GM18870 (cell line): Measurements from ENCODE around the gene AIG1.

ENCODE experiments used
- ATAC-seq: cut with Tn5 transposase; IDR thresholded peaks from one replicate; pipeline ENCODE4 v1.9.1; 2021; ENCODE audit warnings: moderate library complexity; ENCODE audit not compliant: unreplicated experiment

Gene AIG1

DNA sequence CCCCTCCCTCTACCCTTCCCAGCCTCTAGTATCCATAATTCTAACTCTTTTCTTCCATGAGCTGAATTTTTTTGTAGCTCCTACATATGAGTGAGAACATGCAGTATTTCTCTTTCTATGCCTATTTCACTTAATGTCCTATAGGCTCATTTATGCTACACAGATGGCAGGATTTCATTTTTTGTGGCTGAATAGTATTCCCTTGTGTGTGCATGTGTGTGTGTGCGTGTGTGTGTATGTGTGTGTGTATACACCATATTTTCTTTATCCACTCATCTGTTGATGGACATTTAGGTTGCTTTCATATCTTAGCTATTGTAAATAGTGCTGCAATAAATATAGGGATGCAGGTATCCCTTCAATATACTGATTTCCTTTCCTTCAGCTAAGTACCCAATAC, 288.8 kb downstream of the AIG1 start:
- ATAC-seq = no peak

DNA sequence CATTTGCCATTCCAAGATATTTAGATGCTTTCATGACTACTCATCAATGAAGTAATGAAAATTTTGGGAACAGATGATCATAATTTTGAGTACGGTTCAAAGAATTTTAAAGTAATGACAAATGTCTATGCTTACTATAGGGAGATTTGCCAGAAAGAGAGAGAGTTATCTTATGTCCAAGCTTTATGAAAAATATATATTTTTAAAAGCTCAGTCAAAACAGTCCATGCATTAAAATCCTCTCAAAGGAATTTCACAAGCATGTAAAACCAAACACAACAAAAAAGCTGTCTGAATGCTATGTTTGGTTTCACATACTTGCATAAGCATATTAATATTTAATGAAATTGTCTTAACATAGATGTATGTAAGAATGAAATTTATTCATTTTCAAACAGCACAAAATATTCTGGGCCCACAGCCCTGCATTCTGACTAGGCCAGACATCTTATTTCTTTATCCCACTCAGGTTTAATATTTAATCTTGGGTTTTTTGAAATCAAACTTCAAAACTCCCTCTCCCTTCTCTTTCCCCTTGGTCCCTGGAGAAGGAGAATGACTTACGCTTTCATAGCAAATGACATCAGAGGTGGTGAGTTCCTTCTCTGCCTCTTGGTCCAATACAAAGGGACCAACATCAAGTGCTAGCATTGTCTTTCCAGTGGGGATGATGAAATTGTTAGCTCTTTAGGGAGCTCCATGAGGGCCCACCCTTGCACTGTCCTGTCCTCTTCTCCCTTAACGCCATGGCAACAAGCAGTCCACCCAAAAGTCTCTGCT, 295.6 kb downstream of the AIG1 start:
- ATAC-seq = no peak

DNA sequence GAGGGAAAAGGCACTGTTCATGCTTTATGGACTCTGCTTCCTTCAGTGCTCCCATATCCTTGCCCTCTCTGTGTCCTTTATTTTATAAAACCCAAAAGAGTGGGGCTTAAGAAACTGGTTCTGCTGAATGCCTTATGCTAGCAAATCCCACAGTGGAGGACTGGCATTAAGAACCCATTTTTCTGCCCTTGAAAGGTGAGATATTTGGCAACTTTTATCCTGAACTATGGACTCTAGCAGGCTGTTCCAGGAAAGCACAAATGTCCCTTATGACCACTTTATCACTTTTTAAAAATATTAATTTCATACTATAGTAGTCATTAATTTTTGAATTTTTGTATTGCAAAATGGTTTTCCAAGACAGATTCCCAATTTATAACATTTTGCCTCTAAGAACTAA, 296.5 kb downstream of the AIG1 start:
- no peak for ATAC-seq

DNA sequence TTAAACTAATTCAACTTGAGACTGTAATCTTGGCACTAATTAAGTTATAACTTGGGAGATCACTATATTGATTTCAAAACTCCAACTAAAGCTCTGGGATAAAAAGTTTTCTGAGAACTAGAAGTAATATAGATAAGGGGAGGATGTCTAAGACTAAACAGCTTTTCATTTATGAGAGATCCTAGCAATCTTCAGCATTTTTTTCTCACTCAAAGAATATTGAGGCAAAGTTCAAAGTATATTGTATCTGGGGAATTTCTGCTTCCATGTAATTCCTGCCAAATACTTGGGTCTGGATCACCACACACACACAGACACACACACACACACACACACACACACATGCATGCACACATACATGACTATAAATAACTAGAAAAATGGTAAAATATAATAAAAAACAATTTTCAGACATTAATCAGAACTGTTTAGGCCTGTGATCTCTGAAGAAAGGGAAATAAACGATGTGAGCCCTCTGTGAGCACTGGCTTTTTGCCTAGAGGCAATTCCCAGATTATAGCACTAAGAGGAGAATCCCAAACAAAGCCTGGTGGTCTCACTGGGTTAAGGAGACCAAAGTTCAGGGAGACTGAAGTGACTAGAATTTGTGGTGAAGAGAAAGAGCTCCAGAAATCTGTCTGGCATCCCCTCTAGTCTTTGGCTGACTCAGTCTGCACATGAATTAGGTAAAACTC, 297.0 kb downstream of the AIG1 start:
- ATAC-seq = no peak

DNA sequence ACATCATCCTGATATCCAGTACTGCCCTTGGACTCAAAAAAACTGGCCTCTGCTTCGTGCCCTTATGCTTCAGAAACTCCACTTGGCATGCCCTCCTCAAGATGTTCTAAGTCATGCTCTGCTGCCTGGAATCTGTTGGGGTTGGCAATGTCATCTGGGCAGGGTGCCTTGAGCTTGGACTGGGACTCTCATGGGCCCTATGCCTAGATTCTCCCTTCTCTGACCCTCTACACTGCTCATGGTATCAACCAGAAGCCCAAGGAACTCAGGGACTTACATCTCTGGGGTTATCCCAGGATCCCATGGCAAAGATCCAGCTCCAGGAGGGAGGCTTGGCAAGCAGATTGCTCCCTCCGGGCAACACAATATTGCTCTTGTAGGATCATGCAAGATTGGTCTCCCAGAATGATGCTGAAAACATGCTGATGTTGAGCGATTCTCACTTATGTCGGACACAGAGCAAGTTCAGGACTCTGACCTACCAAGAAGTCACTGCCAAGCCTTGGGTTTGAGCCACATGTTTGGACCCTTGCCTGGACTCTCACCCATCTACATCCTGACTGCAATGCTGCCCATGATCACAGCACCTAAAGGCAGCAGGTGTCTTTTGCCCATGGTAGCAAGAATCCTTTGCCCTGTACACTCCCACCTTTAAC, 301.0 kb downstream of the AIG1 start:
- no peak for ATAC-seq

DNA sequence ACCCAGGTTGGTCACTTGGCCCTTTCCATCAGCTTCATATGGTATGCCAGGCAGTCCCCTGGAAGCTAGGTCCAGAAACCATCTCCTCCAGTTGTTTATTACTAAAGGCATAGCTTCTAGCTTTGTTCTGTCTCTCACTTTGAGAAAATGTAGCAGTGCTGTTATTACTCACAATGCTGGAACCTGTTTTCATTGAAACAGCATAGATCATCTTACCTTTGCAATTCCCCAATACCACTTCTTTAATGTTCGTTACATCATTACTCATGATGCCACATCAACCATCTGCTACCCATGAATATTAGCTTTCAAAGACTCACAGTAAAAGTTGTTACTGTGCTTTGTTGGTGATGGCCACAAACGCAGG, 301.5 kb downstream of the AIG1 start:
- ATAC-seq = no peak

DNA sequence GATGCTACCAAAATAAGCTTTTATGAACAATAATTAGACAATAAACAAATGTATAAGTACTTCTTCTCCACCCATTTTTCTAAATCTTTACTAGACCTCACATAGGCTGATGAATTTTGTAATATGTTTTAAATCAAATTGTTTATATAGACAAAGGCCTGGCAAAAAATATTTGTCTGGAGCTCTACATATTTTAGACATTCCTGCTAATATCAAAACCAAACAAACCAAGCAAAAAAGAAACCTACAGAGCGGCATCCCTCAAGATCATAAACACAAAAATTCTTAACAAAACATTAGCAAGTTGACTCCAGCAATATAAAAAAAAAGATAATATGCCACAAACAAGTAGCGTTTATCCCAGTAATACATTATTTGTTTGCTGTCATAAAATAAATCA, 302.6 kb downstream of the AIG1 start:
- ATAC-seq = no peak

DNA sequence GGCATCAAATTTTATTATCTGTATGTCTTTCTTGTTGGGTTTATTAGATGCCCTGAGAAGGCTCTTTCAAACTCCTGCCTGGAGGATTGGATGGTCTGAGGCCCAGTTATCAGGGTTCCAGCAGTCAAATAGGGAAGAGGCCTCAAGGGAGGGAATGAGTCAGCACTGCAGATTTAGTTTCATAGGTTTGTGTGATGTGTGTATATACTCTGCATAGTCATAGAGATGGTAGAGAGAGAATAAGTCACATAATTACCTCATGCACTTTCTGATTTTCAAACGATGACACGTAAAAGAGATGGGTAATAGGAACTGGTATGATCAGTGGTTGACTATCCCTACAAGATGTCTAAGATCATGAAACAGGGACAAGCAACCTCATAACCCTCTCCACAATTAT, 307.7 kb downstream of the AIG1 start:
- ATAC-seq = peak; percentile 100

DNA sequence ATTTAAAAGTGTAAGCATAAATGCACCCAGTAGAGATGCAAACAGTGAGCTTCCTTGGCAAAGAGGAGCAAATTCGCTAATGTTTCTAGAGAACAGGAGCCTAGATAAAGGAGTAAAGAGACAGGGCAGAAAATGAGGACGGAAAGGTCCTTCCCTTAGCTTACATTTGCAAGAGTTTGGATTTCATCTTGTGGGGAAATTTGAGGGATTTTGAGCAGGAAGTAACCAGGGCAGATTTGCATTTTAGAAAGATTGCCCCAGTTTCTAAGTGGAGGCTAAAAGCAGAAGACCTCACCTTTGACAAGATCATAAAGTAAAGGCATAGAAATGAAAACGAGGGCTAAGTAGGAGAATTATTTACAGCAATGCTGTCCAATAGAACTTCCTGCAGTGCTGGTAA, 309.3 kb downstream of the AIG1 start:
- ATAC-seq = no peak

DNA sequence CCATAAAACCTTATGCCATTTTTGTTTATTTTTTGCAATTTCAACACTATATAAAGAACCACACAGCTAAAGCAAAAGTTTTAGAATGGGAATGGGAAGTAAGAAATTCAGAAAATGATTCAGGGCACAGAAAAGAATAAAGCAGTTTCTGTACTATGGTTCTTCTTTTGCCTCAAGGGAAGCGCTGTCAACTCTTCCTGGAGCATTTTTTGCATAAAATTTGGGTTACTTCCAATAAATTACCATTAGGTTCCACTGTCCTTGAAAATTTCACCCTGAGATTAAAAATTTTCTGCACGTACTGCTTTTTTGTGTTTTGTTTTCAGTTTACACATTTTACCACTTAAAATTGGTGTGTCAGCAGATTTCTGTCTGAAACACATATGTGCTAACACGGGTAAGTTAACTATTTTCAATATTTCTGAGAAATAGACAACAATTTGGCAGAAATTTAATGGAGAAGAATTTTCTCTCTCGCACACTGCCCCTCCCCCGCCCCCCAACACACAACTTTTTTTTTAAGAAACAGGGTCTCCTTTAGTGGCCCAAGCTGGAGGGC, 310.2 kb downstream of the AIG1 start:
- no peak for ATAC-seq

DNA sequence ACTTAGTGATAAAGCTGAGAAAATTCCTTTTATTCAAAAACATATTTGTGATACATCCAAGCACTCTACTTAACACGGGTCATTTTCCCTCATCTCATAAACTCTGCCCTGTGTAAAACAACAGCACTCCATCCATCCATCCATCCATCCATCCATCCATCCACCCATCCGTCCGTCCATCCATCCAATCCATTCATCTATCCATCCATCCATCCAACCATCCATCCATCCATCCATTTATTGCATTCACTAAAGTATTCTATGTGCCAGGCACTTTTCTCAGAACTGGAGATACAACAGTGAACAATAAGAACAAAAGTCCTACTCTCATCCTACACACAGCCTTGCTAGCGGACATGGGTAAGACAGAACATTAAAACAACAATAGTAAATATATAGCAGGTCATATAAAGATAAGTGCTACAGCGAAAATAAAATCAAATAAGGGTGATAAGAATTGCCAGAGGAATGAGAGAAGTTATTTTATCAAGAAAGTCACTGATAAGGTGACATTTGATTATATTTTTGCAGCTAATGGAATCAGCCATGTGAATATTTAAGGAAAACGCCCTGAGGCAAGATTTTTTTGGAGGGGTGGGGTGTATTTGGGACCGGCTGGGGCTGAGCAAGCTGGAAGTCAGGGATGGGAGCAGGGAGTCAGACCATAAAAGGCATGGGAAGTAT, 311.7 kb downstream of the AIG1 start:
- ATAC-seq = no peak

DNA sequence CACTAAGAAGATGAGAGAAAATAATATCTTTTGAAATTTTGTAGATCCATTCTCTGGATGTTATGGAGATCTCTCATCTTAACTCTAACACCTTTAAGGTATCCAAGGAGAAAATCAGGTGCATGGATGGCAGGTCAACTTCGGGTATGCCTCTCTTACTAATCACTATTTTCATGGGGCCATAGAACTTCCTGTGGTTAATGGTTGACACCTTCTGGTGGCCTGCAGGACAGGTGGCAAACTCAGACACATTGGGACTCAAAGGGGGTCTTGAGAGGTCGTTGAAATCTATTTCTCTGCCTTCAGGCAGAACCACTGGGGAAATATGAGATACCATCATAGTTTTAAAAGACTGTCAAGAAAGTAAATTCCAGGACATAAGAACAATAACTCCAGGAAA, 313.3 kb downstream of the AIG1 start:
- ATAC-seq = no peak

DNA sequence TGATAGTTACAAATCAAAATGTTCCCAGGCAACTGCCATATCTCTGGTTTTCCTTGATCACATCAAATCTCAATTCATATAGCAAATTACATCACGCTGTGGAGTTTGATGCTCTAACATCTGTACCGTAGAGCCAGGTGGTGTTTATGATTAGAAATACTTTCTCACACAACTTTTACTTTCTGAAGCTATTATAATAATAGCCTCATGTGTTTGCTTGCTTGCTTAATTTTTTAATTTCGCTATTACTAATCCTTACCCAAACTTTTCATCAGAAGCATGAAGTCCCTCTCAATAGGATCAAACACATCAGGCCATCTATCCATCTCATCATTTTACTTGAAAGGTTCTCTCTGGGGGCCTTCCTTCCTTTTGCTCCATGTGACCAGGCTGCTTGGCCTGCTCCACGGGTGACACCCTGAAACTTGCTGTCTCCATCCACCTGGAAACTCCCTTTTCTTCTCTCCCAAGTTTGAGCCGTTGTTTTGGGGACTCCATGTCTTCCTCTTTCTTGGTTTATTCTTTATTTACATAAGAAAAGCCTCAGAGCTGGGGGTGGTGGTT, 314.4 kb downstream of the AIG1 start:
- ATAC-seq = no peak

DNA sequence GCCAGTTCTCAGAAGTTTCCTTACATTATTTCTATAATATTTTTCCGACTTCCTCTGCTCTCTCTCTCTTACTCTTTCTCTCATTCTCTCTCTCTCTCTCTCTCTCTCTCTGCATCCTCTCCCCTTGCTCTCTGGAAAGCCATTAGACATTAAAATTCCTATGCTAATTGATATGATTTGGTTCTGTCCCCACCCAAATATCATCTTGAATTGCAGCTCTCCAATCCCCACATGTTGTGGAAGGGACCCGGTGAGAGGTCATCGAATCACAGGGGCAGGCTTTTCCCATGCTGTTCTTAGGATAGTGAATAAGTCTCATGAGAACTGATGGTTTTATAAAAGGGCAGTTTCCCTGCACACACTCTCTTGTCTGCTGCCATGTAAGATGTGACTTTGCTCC, 315.7 kb downstream of the AIG1 start:
- no peak for ATAC-seq

DNA sequence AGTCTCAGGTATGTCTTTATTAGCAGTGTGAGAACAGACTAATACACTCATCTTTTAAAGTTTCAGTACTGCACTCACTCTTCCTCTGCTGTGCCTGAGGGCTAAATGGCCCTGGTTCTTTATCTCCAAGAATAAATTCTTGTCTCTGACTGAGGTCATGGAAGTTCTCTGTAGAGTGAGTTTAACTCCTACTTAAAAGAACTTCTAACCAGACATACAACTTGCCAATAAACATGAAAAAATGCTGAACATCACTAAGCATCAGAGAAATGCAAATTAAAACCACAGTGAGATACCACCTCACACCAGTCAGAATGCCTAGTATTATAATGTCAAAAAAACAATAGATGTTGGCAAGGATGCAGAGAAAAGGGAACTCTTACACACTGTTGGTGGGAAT, 316.2 kb downstream of the AIG1 start:
- ATAC-seq = no peak

DNA sequence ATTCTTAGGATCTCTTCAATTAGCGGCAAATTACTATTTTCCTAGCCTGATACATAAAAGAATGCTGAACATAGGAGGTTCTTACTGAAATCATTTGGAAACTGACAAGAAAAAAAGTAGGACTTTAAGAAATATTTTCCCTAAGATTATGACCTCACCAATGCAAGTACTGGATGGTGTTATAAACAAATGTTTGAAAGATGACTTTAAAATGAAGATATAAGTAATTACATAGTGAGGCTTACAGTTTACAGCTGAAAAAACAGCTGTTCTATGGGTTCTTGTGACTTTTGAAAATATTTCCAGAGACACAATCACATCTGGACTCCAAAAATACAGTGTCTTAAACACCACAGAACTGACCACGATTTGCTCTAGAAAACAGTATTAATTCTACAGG, 324.9 kb downstream of the AIG1 start:
- ATAC-seq = no peak

DNA sequence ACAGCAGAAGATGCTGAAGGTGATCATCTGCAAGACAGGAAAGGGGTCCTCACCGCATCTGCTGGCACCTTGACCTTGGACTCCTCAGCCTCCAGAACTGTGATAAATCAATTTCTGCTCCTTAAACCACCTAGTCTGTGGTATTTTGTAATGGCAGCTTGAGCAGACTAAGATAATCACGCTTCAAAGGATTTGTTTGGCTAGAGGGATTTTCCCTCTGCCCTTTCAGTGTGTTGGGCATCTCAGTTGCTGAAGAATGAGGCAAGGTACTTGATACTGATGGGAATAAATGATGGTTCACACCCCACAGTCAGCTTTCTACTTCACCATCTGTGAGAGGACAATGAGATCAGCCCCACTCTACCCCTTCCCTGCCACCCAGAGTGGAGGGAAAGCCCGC, 329.6 kb downstream of the AIG1 start:
- ATAC-seq = no peak
